Subcutaneous adipose tissue (tissue), 4 donors: Measurements from ENCODE around the gene BOK. TPM values are rescaled to one million over a fixed set of nuclear protein-coding genes. Genes with fewer than 3 reads are reported as not detected.

Experiments used
- total RNA-seq, 4 donors: library from RNA; depleted of rRNA; stranded (reverse); fragments of >200 nt; gene quantifications; one replicate each; pipeline ENCODE4 v1.1.0, GENCODE V29; 2016
- TF ChIP-seq, protein P1 (sequence below): fragments of 450-650 bp; IDR thresholded peaks from one replicate; pipeline ENCODE4 v1.5.1; 2016; ENCODE audit warnings: low read depth, mild to moderate bottlenecking, control low read depth, antibody characterized with exemption, moderate library complexity

The BOK gene
- total RNA-seq, 4 donors from 2014 or later, result 69.9 to 421 (median 80.4) TPM

DNA sequence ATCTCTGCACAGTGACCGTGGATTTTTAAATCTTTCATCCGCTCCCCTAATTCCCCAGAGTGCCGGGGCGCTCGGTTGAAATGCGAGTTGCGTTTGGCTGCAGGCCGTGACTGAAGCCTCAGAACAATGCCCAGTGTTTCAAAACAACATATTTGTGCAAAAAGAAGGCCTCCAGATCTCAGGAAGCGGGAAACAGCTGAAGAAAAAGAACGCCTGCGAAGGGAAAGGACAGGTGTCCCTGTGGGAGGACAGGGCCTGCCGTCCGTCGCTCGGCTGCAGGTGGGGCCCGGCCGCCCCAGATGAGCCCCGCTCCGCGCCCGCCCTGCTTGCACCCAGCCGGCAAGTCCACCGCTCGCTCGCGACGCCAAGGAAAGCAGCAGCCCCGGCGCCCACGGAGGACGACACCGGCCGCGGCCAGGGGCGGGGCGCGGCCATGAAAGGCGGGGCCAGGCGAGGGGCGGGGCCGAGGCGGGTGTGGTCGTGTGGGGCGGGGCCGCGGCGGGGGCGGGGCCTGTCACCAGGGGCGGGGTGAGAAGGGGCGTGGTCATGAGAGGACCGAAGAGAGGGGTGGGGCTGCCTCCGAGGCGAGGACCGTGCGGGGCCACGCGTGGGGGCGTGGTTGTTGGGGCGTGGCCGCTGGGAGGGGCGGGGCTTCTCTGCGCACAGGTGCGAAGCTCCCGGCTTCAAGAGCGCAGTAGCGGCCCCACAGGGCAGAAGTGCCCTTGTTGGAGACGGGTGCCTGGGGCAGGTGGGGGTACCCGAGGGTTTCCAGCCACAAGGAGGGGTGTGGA is 17.6 kb upstream of the BOK start:
- TF ChIP-seq, protein P1, sequence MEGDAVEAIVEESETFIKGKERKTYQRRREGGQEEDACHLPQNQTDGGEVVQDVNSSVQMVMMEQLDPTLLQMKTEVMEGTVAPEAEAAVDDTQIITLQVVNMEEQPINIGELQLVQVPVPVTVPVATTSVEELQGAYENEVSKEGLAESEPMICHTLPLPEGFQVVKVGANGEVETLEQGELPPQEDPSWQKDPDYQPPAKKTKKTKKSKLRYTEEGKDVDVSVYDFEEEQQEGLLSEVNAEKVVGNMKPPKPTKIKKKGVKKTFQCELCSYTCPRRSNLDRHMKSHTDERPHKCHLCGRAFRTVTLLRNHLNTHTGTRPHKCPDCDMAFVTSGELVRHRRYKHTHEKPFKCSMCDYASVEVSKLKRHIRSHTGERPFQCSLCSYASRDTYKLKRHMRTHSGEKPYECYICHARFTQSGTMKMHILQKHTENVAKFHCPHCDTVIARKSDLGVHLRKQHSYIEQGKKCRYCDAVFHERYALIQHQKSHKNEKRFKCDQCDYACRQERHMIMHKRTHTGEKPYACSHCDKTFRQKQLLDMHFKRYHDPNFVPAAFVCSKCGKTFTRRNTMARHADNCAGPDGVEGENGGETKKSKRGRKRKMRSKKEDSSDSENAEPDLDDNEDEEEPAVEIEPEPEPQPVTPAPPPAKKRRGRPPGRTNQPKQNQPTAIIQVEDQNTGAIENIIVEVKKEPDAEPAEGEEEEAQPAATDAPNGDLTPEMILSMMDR, result no peak

DNA sequence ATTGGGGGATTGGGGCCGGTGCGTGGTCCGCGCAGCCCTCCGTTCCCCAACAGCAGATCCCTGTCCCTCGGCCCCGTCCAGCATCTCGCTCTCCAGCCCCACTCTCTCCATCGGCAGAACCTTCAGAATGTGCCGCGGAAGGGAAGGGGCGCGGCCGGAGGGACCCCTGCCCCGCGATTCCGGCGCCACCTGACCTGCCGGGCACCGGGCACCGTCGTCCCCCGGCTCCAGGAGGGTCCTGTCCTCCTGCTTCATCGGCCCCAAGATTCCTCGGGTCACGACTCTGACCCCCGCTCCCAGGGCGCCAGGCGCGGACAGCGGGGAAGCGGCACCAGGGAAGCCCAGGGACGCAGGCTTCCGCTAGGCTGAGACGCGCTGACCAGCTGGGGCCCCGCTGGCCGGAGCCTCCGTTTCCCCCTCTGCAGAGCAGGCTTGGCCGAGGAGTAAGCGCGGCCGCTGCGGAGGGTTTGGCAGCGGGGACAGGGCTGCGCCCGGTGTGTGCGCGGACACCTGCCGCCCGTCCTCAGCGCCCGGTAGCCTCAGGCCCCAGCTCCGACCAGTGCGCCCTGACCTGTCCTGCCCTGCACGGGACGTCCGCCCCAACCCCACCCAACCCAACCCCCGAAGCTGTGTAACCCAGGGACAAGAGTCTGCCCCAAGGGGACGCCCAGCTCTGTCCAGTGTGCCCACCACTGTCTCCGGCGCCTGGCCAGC is 16.8 kb upstream of the BOK start:
- TF ChIP-seq, protein P1, result no peak

DNA sequence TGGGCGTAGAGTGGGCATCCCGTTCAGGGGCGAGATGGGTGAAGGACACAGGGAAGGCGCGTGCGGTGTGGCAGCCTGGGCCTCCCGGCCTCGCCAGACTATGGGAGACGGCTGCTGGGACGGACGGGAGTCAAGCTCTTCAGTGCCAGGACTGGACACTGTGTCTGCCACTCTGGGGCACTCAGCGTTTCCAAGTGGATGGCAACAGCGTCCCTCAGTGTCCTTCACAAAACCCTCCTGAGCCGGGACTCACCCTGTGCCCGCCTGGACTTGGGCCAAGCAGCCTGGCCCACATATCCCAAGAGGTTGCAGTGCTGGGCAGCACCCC is 16.3 kb upstream of the BOK start:
- TF ChIP-seq, protein P1, result no peak

DNA sequence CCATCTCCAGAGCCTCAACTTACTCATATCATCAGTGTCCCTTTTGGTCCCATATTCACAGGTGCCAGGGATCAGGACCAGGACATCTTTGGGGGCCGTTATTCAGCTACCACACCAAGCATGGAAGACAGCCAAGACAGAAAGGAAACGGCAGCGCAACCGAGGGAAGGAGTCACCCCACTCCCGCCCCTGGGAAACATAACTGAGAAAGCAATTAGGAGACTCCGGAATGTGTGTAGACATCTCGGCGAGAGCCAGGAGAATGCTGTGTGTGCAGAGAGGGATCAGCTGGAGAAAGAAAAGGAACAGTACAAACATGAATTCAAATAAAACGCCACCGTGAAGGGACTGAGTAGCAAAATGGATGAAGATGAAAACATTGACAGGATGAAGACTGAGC is 13.4 kb upstream of the BOK start:
- TF ChIP-seq, protein P1, result no peak

DNA sequence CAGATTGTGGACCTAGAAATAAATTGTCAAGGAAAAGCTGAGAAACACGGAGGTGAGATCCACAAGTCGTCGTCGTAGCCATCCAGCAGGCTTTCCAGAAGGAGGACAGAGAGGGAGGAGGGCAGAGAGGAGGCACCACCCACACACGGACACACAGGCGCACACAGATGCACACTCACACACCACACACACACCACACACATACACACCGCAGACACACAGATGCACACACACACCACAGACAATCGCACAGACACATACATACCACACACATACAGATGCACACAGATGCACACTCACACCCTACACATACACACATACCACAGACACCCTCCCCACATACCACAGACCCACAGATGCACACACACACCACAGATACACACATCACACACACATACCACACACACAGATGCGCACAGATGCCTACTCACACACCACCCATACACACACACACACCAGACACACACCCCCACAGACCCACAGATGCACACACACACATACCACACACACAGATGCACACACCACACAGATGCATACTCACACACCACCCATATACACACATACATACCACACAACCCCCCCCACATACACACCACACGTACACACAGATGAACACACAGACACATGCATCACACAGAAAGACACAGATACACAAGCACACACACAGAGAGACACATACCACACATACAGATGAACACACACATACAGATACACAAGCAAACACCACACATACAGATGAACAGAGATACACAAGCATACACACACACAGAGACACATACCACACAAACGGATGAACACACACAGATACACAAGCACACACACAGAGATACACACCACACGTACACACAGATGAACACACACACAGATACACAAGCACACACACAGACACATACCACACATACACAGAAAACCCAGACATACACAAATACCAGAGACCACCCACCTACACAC is 12.7 kb upstream of the BOK start:
- TF ChIP-seq, protein P1, result no peak

DNA sequence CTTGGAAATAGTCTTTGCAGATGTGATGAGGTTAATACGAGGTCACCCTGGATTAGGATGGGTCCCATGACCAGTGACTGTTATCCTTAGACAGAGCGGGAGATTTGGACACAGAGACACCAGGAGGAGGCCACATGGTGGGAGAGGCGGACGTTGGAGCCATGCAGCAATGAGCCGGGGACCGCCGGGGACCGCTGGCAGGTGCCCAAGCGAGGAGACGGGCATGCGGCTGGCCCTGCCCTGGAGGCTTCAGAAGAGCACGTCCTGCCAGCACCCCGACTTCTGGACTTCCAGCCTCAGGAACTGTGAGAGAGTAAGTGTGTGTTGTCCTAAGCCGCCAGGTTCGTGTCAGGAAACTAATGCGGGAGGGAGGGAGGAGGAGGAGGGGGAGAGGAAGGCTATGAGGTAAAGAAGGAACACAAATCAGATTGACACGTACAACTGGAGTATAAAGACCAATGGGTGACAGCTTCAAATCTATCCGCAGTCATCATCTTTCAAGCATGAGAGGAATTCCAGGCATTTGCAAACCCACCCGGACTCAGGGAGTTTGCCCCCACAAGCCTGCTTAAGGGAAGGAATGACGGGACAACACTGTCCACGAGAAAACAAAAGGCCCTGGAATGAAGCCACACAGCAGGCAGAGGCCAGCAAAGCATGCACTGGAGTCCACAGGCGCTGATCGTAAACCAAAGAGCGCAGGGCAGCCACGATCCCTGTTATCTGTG is 11.6 kb upstream of the BOK start:
- TF ChIP-seq, protein P1, result no peak
